ENCODE measurements around the gene TLR8.

GRCh38 chrX:12891915-12892506 lies 14.4 kb upstream of the TLR8 start:
- TF ChIP-seq, protein P1, sequence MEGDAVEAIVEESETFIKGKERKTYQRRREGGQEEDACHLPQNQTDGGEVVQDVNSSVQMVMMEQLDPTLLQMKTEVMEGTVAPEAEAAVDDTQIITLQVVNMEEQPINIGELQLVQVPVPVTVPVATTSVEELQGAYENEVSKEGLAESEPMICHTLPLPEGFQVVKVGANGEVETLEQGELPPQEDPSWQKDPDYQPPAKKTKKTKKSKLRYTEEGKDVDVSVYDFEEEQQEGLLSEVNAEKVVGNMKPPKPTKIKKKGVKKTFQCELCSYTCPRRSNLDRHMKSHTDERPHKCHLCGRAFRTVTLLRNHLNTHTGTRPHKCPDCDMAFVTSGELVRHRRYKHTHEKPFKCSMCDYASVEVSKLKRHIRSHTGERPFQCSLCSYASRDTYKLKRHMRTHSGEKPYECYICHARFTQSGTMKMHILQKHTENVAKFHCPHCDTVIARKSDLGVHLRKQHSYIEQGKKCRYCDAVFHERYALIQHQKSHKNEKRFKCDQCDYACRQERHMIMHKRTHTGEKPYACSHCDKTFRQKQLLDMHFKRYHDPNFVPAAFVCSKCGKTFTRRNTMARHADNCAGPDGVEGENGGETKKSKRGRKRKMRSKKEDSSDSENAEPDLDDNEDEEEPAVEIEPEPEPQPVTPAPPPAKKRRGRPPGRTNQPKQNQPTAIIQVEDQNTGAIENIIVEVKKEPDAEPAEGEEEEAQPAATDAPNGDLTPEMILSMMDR (IDR thresholded peaks at IDR 0.05; ENCODE audit: low read depth, low read length): no peak
- no peak for TF ChIP-seq EZH2phosphoT487 (IDR thresholded peaks at IDR 0.05; ENCODE audit: low read depth)

Measured in OCI-LY3 (cell line).